GM23248 (cell line): ENCODE results near the gene FARP1. TPM values are rescaled to one million over a fixed set of nuclear protein-coding genes. Genes with fewer than 3 reads are reported as not detected.
A peak's percentile ranks its signal among the peaks of the same experiment; 100 is the strongest.

ENCODE experiments used
- DNase-seq: peaks from one replicate; pipeline ENCODE4 v3.0.0-alpha.2; 2015
- H2AFZ ChIP-seq: fragments of 200-600 bp; sonication (generic); 2 replicates; pipeline ENCODE4 v1.6.1; 2016; ENCODE audit warnings: antibody characterized with exemption
- H3F3A ChIP-seq: fragments of 200-600 bp; sonication (generic); 2 replicates; pipeline ENCODE4 v1.6.1; 2016; ENCODE audit warnings: mild to moderate bottlenecking, antibody characterized with exemption, mixed run types; ENCODE audit not compliant: insufficient read depth
- H3K27ac ChIP-seq: fragments of 200-600 bp; sonication (generic); 2 replicates; pipeline ENCODE4 v1.5.1; 2016; ENCODE audit warnings: mild to moderate bottlenecking
- H3K27me3 ChIP-seq: fragments of 200-600 bp; sonication (generic); replicated peaks from 2 replicates; pipeline ENCODE4 v1.6.1; 2016; ENCODE audit warnings: mild to moderate bottlenecking; ENCODE audit not compliant: insufficient read depth
- H3K36me3 ChIP-seq: fragments of 200-600 bp; sonication (generic); 2 replicates; pipeline ENCODE4 v1.6.1; 2016; ENCODE audit warnings: low read depth, mild to moderate bottlenecking
- H3K4me1 ChIP-seq: fragments of 200-600 bp; sonication (generic); 2 replicates; pipeline ENCODE4 v1.6.1; 2016; ENCODE audit warnings: mild to moderate bottlenecking; ENCODE audit not compliant: insufficient read depth
- H3K4me2 ChIP-seq: fragments of 200-600 bp; sonication (generic); one replicate; pipeline ENCODE4 v1.6.1; 2016; ENCODE audit warnings: mild to moderate bottlenecking; ENCODE audit not compliant: unreplicated experiment
- H3K4me3 ChIP-seq: fragments of 200-600 bp; sonication (generic); 2 replicates; pipeline ENCODE4 v1.5.1; 2016; ENCODE audit warnings: mild to moderate bottlenecking
- H3K79me2 ChIP-seq: fragments of 200-600 bp; sonication (generic); 2 replicates; pipeline ENCODE4 v1.6.1; 2016; ENCODE audit warnings: mild to moderate bottlenecking; ENCODE audit not compliant: insufficient read depth
- H3K9ac ChIP-seq: fragments of 200-600 bp; sonication (generic); 2 replicates; pipeline ENCODE4 v1.6.1; 2016; ENCODE audit warnings: mild to moderate bottlenecking
- H3K9me2 ChIP-seq: fragments of 200-600 bp; sonication (generic); 2 replicates; pipeline ENCODE4 v1.6.1; 2016; ENCODE audit warnings: mixed run types, mild to moderate bottlenecking, moderate library complexity; ENCODE audit not compliant: insufficient read depth
- H3K9me3 ChIP-seq: fragments of 200-600 bp; sonication (generic); one replicate; pipeline ENCODE4 v1.6.1; 2017; ENCODE audit warnings: low read depth
- H4K20me1 ChIP-seq: fragments of 200-600 bp; sonication (generic); 2 replicates; pipeline ENCODE4 v1.6.0; 2016; ENCODE audit not compliant: insufficient read depth
- EZH2 ChIP-seq: fragments of 200-600 bp; sonication (generic); IDR thresholded peaks from 2 replicates; pipeline ENCODE4 v1.6.1; 2018; ENCODE audit warnings: antibody characterized with exemption, mild to moderate bottlenecking; ENCODE audit not compliant: insufficient read depth, poor library complexity, severe bottlenecking
- EZH2phosphoT487 ChIP-seq: fragments of 200-600 bp; sonication (generic); IDR thresholded peaks from 2 replicates; pipeline ENCODE4 v1.6.1; 2018; ENCODE audit warnings: antibody characterized with exemption, moderate library complexity, mild to moderate bottlenecking, low read depth; ENCODE audit not compliant: insufficient read depth
- WGBS, 2 experiments: methylation state at CpG; one replicate each; pipeline ENCODE4 v1.1.6; 2015 to 2017; ENCODE audit warnings: low lambda C conversion rate in 2 of 2, low coverage in 1 of 2; ENCODE audit errors: missing lambda C conversion rate in 2 of 2; 5-methylcytosine and 5-hydroxymethylcytosine counted together
- in situ Hi-C: fragments of 300-500 bp; cut with MboI; formaldehyde crosslinking; loops from 2 replicates; pipeline ENCODE4 v1.15.0; 2020
- polyA plus RNA-seq: library from polyadenylated mRNA; unstranded; fragments of >200 nt; fragmentation: Nextera tagmentation; extraction: Ambion mirVana; gene quantifications from 2 replicates; pipeline ENCODE4 v1.2.1, GENCODE V29; 2016
- total RNA-seq: library from RNA; depleted of rRNA; stranded (reverse); fragments of >200 nt; shearing (Covaris generic); gene quantifications from 2 replicates; pipeline ENCODE4 v1.2.3, GENCODE V29; 2014

Gene FARP1
- total and polyA plus RNA-seq, 2 experiments from 2014 or later, result 53.7 to 56.6 TPM

DNA sequence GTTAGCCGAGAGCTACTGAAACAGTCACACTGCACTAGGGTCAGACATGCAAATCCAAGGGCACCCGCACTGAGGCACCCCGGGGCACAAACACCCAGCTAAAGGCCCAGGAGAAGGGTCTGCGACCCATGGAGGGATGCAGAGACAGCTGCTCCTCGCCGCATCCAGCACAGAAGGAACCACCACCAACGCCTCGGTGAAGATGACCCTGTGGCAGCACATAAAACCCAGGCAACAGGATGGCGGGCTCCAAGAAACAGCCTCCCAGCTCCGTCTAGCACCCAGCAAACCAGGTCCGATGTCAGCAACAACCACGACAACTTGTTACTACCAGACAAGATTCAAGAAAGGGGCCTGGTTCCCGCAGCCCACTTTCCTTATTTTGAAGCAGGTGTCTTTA is 351.9 kb downstream of the FARP1 start:
- Histone ChIP-seq H3K4me3 (no peak overlapping the region), H3K4me2 (no peak overlapping the region), H2AFZ (no peak overlapping the region), H3K36me3 (no peaks in the 10 kb centered on the region), H3K27me3 (no peaks in the 10 kb centered on the region), H3K9me3 (no peaks in the 10 kb centered on the region), H3K27ac (peak overlapping the region; percentile 82; the same call in 1 of the 2 replicates), H3K9ac (no peak overlapping the region), H3F3A (peaks cover 19% of the 10 kb centered on the region), H3K9me2 (no peaks in the 10 kb centered on the region), H3K4me1 (peaks cover 41% of the 10 kb centered on the region), H3K79me2 (peaks cover 99% of the 10 kb centered on the region), H4K20me1 (no peaks in the 10 kb centered on the region)
- DNase-seq, result no peak
- TF ChIP-seq EZH2, result no peak
- TF ChIP-seq EZH2phosphoT487, result no peak
- in situ Hi-C loops, result no loop called here
- WGBS, 2 experiments, result 80 to 81% methylated on average over 13 of the region's 13 CpGs

DNA sequence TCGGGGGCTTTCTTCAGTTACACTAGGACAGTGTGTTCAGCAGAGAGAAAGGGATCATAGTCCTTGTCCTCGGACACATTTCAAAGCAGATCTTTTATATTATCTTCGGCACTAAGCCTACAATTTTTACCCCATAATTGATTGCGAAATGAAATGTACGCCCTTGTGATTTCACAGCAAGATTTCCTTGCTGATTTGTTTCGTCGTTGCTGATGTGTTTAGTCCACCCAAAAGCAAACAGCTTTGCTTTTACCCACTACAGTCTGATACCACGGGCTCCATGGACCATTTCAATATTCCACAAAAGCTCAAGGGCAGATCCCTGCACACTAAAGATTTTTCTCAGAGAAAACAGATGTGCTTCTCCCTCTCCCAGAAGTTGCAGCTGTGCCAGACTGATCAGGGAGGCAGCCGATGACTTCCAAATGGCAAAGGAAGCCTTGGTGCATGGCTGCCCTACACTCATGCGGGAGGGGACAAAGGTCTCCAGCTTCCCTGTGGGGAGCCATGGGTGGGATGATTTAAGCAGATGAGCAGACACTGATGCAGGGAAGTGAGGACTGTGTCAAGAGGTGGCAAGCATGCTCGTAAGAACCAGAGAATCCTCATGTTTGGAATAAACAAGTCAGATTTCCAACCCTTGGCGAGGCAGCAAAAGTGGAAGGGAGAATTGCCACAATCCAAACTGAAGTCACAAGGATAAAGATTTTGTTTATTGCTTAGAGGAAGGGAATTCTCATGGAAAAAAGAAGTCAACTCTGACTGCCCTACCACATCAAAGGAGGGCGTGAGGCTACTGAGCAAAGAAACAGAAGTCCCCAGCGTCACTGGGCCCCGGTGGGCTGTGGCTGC is 353.0 kb downstream of the FARP1 start:
- H3K27ac ChIP-seq, result peak overlapping the region; percentile 82
- H3K9me2 ChIP-seq, result no peaks in the 10 kb centered on the region
- peak overlapping the region; percentile 78 for H3K9ac ChIP-seq
- H3K4me3 ChIP-seq, result peak overlapping the region; percentile 51
- peak overlapping the region; percentile 31; the same call in 1 of the 2 replicates for H2AFZ ChIP-seq
- in situ Hi-C loops, result no loop called here
- no peaks in the 10 kb centered on the region for H4K20me1 ChIP-seq
- peaks cover 99% of the 10 kb centered on the region for H3K79me2 ChIP-seq
- TF ChIP-seq EZH2, result no peak
- 0 out of 2 replicates have a peak, but pooled peaks have one; percentile 28 for TF ChIP-seq EZH2phosphoT487
- peaks cover 19% of the 10 kb centered on the region for H3F3A ChIP-seq
- peaks cover 41% of the 10 kb centered on the region for H3K4me1 ChIP-seq
- H3K27me3 ChIP-seq, result no peaks in the 10 kb centered on the region
- no peaks in the 10 kb centered on the region for H3K36me3 ChIP-seq
- no peaks in the 10 kb centered on the region for H3K9me3 ChIP-seq
- 13 to 15% methylated on average over 15 of the region's 15 CpGs for WGBS, 2 experiments
- DNase-seq, result peak; percentile 67
- H3K4me2 ChIP-seq, result peak overlapping the region; percentile 89

DNA sequence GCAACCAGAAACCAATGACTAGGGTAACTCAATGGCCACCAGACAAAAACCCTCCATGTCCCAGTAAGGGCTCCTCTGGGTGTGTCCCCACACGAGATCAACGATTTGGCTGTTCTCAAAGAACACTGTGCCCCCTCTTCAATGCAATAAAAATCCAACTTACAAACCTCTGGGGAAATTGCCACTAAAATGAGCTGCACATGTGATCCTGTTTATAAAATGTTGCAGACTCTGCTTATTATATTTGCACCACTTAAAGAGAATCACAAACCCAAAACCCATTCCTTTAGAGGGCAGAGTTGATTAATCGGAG is 353.5 kb downstream of the FARP1 start:
- Histone ChIP-seq H4K20me1 (no peaks in the 10 kb centered on the region), H3K27ac (peak overlapping the region; percentile 82), H2AFZ (no peak overlapping the region), H3K4me3 (no peak overlapping the region), H3K36me3 (no peaks in the 10 kb centered on the region), H3K79me2 (peaks cover 99% of the 10 kb centered on the region), H3K9ac (peak overlapping the region; percentile 78), H3K27me3 (no peaks in the 10 kb centered on the region), H3K4me2 (peak overlapping the region; percentile 89), H3F3A (peaks cover 19% of the 10 kb centered on the region), H3K4me1 (peaks cover 41% of the 10 kb centered on the region), H3K9me2 (no peaks in the 10 kb centered on the region), H3K9me3 (no peaks in the 10 kb centered on the region)
- WGBS, 2 experiments, result 11 to 26% methylated on average over 3 of the region's 3 CpGs
- no peak for DNase-seq
- in situ Hi-C loops, result no loop called here
- TF ChIP-seq EZH2 (no peak), EZH2phosphoT487 (no peak)

DNA sequence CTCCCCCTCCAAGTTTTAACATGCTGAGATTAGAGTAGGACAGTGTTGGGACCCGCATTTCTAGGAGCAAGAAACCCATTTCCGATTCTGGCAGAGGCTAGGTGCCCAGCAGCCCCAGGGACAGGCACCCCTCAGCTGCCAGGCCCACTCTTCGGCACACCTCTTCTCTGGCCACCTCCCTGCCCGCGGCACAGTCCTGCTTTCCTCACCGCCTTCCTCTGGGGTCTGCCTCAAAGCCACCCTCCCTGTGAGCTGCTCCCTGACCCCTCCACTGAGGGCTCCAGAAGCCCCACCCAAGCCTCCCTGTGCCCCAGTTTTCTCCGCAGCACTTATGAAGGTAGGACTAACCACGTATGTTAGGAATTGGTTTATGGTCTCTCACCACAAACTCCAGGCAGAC is 354.1 kb downstream of the FARP1 start:
- peaks cover 19% of the 10 kb centered on the region for H3F3A ChIP-seq
- H4K20me1 ChIP-seq, result no peaks in the 10 kb centered on the region
- in situ Hi-C loops, result no loop called here
- peaks cover 41% of the 10 kb centered on the region for H3K4me1 ChIP-seq
- H2AFZ ChIP-seq, result no peak overlapping the region
- TF ChIP-seq EZH2phosphoT487 (no peak), EZH2 (no peak)
- no peak for DNase-seq
- WGBS, 2 experiments, result 26 to 27% methylated on average over 8 of the region's 8 CpGs
- H3K79me2 ChIP-seq, result peaks cover 99% of the 10 kb centered on the region
- no peak overlapping the region for H3K4me3 ChIP-seq
- no peaks in the 10 kb centered on the region for H3K9me3 ChIP-seq
- H3K4me2 ChIP-seq, result no peak overlapping the region
- peak overlapping the region; percentile 78 for H3K9ac ChIP-seq
- H3K27me3 ChIP-seq, result no peaks in the 10 kb centered on the region
- no peaks in the 10 kb centered on the region for H3K9me2 ChIP-seq
- H3K27ac ChIP-seq, result no peak overlapping the region
- H3K36me3 ChIP-seq, result no peaks in the 10 kb centered on the region
